Activated CD8-positive, alpha-beta T cell treated with anti-CD3 and anti-CD28 coated beads for 36 hours (primary cell): Measurements from ENCODE around the gene DUSP11. TPM values are rescaled to one million over a fixed set of nuclear protein-coding genes. Genes with fewer than 3 reads are reported as not detected.

ENCODE experiments used
- ATAC-seq: fragments of 200-7000 bp; cut with Tn5 transposase; one replicate; pipeline ENCODE4 v1.10.0; 2021; ENCODE audit warnings: mild to moderate bottlenecking, moderate library complexity
- CTCF ChIA-PET: fragments of 350-600 bp; sonication (Branson Sonifier 250); formaldehyde crosslinking; loops from one replicate; lab custom pipeline; 2021; ENCODE audit warnings: antibody characterized with exemption; lab: Charles Lee
- POLR2A ChIA-PET: fragments of 350-600 bp; sonication (Branson Sonifier 250); formaldehyde crosslinking; loops from one replicate; lab custom pipeline; 2021; ENCODE audit warnings: antibody characterized with exemption; lab: Charles Lee
- DNase-seq: peaks from one replicate; pipeline ENCODE4 v3.0.0-alpha.2; 2020
- H3K27ac Mint-ChIP-seq: one replicate; pipeline ENCODE4 v1.8.0; 2021; ENCODE audit warnings: mild to moderate bottlenecking, mixed read lengths
- H3K27me3 Mint-ChIP-seq: one replicate; pipeline ENCODE4 v1.8.0; 2021; ENCODE audit warnings: mixed read lengths
- H3K36me3 Mint-ChIP-seq: one replicate; pipeline ENCODE4 v1.8.0; 2021; ENCODE audit warnings: low read depth, mixed read lengths
- H3K4me1 Mint-ChIP-seq: one replicate; pipeline ENCODE4 v1.8.0; 2021; ENCODE audit warnings: low read depth, mixed read lengths
- H3K4me3 Mint-ChIP-seq: one replicate; pipeline ENCODE4 v1.8.0; 2021; ENCODE audit warnings: mild to moderate bottlenecking, moderate library complexity, mixed read lengths
- H3K9me3 Mint-ChIP-seq: one replicate; pipeline ENCODE4 v1.8.0; 2021; ENCODE audit warnings: mixed read lengths
- CTCF ChIP-seq: fragments of 200-600 bp; IDR thresholded peaks from one replicate; pipeline ENCODE4 v1.8.0; 2022; ENCODE audit warnings: antibody characterized with exemption, mild to moderate bottlenecking
- intact Hi-C: fragments of 100-400 bp; cut with micrococcal nuclease; formaldehyde crosslinking; loops from one replicate; pipeline ENCODE4 v1.10.0; 2022
- total RNA-seq, 2 experiments: library from RNA; stranded (reverse); gene quantifications; one replicate each; pipeline ENCODE4 v1.2.3, GENCODE V29; 2021

DUSP11 gene
- total RNA-seq, 2 experiments from 2014 or later = 24.8 to 25.4 TPM

- Mint-ChIP-seq H3K27me3 (no peaks in the 10 kb centered on the region), H3K4me3 (no peak overlapping the region), H3K4me1 (peaks cover 20% of the 10 kb centered on the region), H3K27ac (no peak overlapping the region), H3K36me3 (peaks cover 35% of the 10 kb centered on the region), H3K9me3 (no peaks in the 10 kb centered on the region)
- no peak for ATAC-seq
- no peak for DNase-seq
- intact Hi-C loops = no loop called here
- TF ChIP-seq CTCF = no peak
- CTCF ChIA-PET = interaction anchor here (1.2 kb wide), 1 partner anchor 375 kb away, joined by 3 read pairs; no protein-coding TSS in a partner anchor
- POLR2A ChIA-PET = no interaction called here
Measured at GRCh38 chr2:73776381-73776780, 3.5 kb downstream of the DUSP11 start.

- H3K36me3 Mint-ChIP-seq = peaks cover 51% of the 10 kb centered on the region
Measured at GRCh38 chr2:73772819-73773218, 7.1 kb downstream of the DUSP11 start.

GRCh38 chr2:73770725-73771124 lies 9.2 kb downstream of the DUSP11 start:
- POLR2A ChIA-PET = interaction anchor here (0.6 kb wide), 2 partner anchors 184 to 355 kb away, joined by 3 read pairs; no protein-coding TSS in a partner anchor
- DNase-seq (no peak), ATAC-seq (no peak)
- Mint-ChIP-seq H3K27ac (no peak overlapping the region), H3K4me3 (no peak overlapping the region), H3K9me3 (no peaks in the 10 kb centered on the region), H3K27me3 (no peaks in the 10 kb centered on the region), H3K36me3 (peaks cover 57% of the 10 kb centered on the region), H3K4me1 (peaks cover 23% of the 10 kb centered on the region)
- CTCF ChIA-PET = no interaction called here
- intact Hi-C loops = no loop called here
- no peak for TF ChIP-seq CTCF

More at GRCh38 chr2:73772819-73773218, 7.1 kb downstream of the DUSP11 start:
- Mint-ChIP-seq H3K9me3 (no peaks in the 10 kb centered on the region), H3K27me3 (no peaks in the 10 kb centered on the region), H3K4me1 (peaks cover 28% of the 10 kb centered on the region), H3K4me3 (no peak overlapping the region), H3K27ac (no peak overlapping the region)
- intact Hi-C loops = no loop called here
- ChIA-PET CTCF (interaction anchor here (0.9 kb wide), 1 partner anchor 9 kb away, joined by 3 read pairs; no protein-coding TSS in a partner anchor), POLR2A (no interaction called here)
- ATAC-seq (no peak), DNase-seq (no peak)
- TF ChIP-seq CTCF = no peak

GRCh38 chr2:73766994-73767393 lies 12.9 kb downstream of the DUSP11 start:
- no peak for TF ChIP-seq CTCF
- ChIA-PET POLR2A (interaction anchor here (0.7 kb wide), 1 partner anchor 9 kb away, joined by 3 read pairs; no protein-coding TSS in a partner anchor), CTCF (interaction anchor here (1.0 kb wide), 1 partner anchor 568 kb away, joined by 3 read pairs; no protein-coding TSS in a partner anchor)
- ATAC-seq = no peak
- Mint-ChIP-seq H3K36me3 (peaks cover 45% of the 10 kb centered on the region), H3K27me3 (no peaks in the 10 kb centered on the region), H3K9me3 (no peaks in the 10 kb centered on the region), H3K27ac (peak overlapping the region; percentile 35), H3K4me3 (no peak overlapping the region), H3K4me1 (peaks cover 17% of the 10 kb centered on the region)
- no peak for DNase-seq
- intact Hi-C loops = no loop called here

GRCh38 chr2:73766349-73766748 lies 13.6 kb downstream of the DUSP11 start:
- ATAC-seq (no peak), DNase-seq (no peak)
- intact Hi-C loops = no loop called here
- H3K4me1 Mint-ChIP-seq = peaks cover 17% of the 10 kb centered on the region
- no peaks in the 10 kb centered on the region for H3K9me3 Mint-ChIP-seq
- CTCF ChIA-PET = interaction anchor here (1.0 kb wide), 1 partner anchor 569 kb away, joined by 3 read pairs; no protein-coding TSS in a partner anchor
- H3K27me3 Mint-ChIP-seq = no peaks in the 10 kb centered on the region
- no peak overlapping the region for H3K27ac Mint-ChIP-seq
- POLR2A ChIA-PET = interaction anchor here (0.7 kb wide), 1 partner anchor 8 kb away, joined by 3 read pairs; no protein-coding TSS in a partner anchor
- peaks cover 48% of the 10 kb centered on the region for H3K36me3 Mint-ChIP-seq
- no peak overlapping the region for H3K4me3 Mint-ChIP-seq
- no peak for TF ChIP-seq CTCF
